Activated CD4-positive, alpha-beta memory T cell treated with anti-CD3 and anti-CD28 coated beads, Interleukin-2, amount 10 ng/mL, durations not matched to agents 7 days and 5 days (primary cell): ENCODE data around the gene RBM19. TPM values are rescaled to one million over a fixed set of nuclear protein-coding genes. Genes with fewer than 3 reads are reported as not detected.

Experiments used
- CTCF ChIA-PET: fragments of 350-600 bp; sonication (Branson Sonifier 250); formaldehyde crosslinking; loops from one replicate; lab custom pipeline; 2021; ENCODE audit warnings: antibody characterized with exemption, inconsistent platforms; lab: Charles Lee
- POLR2A ChIA-PET: fragments of 350-600 bp; sonication (Branson Sonifier 250); formaldehyde crosslinking; loops from one replicate; lab custom pipeline; 2021; ENCODE audit warnings: antibody characterized with exemption; lab: Charles Lee
- DNase-seq: peaks from one replicate; pipeline ENCODE4 v3.0.0-alpha.2; 2020
- H3K27ac Mint-ChIP-seq: one replicate; pipeline ENCODE4 v1.8.0; 2021; ENCODE audit warnings: mild to moderate bottlenecking, mixed read lengths
- H3K27me3 Mint-ChIP-seq: one replicate; pipeline ENCODE4 v1.8.0; 2021; ENCODE audit warnings: mixed read lengths
- H3K36me3 Mint-ChIP-seq: one replicate; pipeline ENCODE4 v1.8.0; 2021; ENCODE audit warnings: low read depth, mixed read lengths
- H3K4me1 Mint-ChIP-seq: one replicate; pipeline ENCODE4 v1.8.0; 2021; ENCODE audit warnings: mixed read lengths
- H3K4me3 Mint-ChIP-seq: one replicate; pipeline ENCODE4 v1.8.0; 2021; ENCODE audit warnings: mild to moderate bottlenecking, mixed read lengths
- H3K9me3 Mint-ChIP-seq: one replicate; pipeline ENCODE4 v1.8.0; 2021; ENCODE audit warnings: mixed read lengths
- total RNA-seq, 2 experiments: library from RNA; stranded (reverse); gene quantifications; one replicate each; pipeline ENCODE4 v1.2.3, GENCODE V29; 2021

RBM19 gene
- total RNA-seq, 2 experiments from 2014 or later, result 31.5 to 32.4 TPM

- CTCF ChIA-PET, result interaction anchor here (0.6 kb wide), 1 partner anchor 527 kb away, joined by 3 read pairs; no protein-coding TSS in a partner anchor
- POLR2A ChIA-PET, result no interaction called here
- Mint-ChIP-seq H3K4me3 (no peak overlapping the region), H3K27ac (no peak overlapping the region), H3K4me1 (no peaks in the 10 kb centered on the region), H3K9me3 (no peaks in the 10 kb centered on the region), H3K27me3 (peaks cover 2% of the 10 kb centered on the region), H3K36me3 (no peaks in the 10 kb centered on the region)
- no peak for DNase-seq
These were observed 17.1 kb upstream of the RBM19 start for GRCh38 chr12:113983265-113983664.

DNA sequence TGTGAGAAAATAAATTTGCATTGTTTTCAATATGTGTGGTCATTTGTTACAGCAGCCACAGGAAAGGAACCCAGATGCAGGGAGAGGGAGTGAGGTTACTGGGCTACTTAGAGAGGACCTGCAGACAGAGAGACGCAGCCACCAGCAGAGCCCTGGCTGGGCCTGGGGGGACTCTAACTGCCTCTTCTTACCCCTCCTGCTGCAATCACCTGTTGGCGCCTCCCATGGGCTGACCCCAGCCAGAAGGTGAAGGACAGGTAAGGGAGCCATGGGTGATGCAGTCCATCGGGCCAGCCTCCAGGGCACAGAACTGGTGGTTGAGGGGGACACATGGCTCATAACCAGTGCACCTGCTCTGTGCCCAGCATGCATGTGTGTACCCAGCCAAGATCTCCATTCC, 15.8 kb upstream of the RBM19 start:
- Mint-ChIP-seq H3K27ac (no peak overlapping the region), H3K27me3 (no peaks in the 10 kb centered on the region), H3K4me3 (no peak overlapping the region), H3K36me3 (no peaks in the 10 kb centered on the region), H3K4me1 (no peaks in the 10 kb centered on the region), H3K9me3 (no peaks in the 10 kb centered on the region)
- ChIA-PET POLR2A (no interaction called here), CTCF (interaction anchor here (2.2 to 3.0 kb wide), 3 partner anchors 20 to 1936 kb away, joined by 6 to 64 read pairs (median 11); no protein-coding TSS in a partner anchor)
- DNase-seq, result no peak

- H3K36me3 Mint-ChIP-seq, result no peaks in the 10 kb centered on the region
- no peak overlapping the region for H3K4me3 Mint-ChIP-seq
- H3K4me1 Mint-ChIP-seq, result no peaks in the 10 kb centered on the region
- DNase-seq, result peak; percentile 37
- CTCF ChIA-PET, result interaction anchor here (0.6 to 3.0 kb wide), 19 partner anchors 9 to 1939 kb away, joined by 3 to 64 read pairs (median 4); partner anchors contain the start of gene RBM19
- POLR2A ChIA-PET, result interaction anchor here (1.7 kb wide), 1 partner anchor 15 kb away, joined by 4 read pairs; the partner anchor contains the start of gene RBM19
- H3K27ac Mint-ChIP-seq, result no peak overlapping the region
- H3K27me3 Mint-ChIP-seq, result no peaks in the 10 kb centered on the region
- H3K9me3 Mint-ChIP-seq, result no peaks in the 10 kb centered on the region
These were observed 14.6 kb upstream of the RBM19 start for GRCh38 chr12:113980537-113981337.

- DNase-seq, result no peak
- H3K36me3 Mint-ChIP-seq, result no peaks in the 10 kb centered on the region
- no peak overlapping the region for H3K4me3 Mint-ChIP-seq
- H3K4me1 Mint-ChIP-seq, result no peaks in the 10 kb centered on the region
- ChIA-PET POLR2A (interaction anchor here (1.7 kb wide), 1 partner anchor 14 kb away, joined by 4 read pairs; the partner anchor contains the start of gene RBM19), CTCF (interaction anchor here (0.7 to 3.0 kb wide), 17 partner anchors 10 to 1940 kb away, joined by 3 to 64 read pairs (median 4); partner anchors contain the start of gene RBM19)
- H3K27me3 Mint-ChIP-seq, result peaks cover 3% of the 10 kb centered on the region
- no peak overlapping the region for H3K27ac Mint-ChIP-seq
- no peaks in the 10 kb centered on the region for H3K9me3 Mint-ChIP-seq
These were observed 13.9 kb upstream of the RBM19 start for GRCh38 chr12:113980054-113980453.

- no peak overlapping the region for H3K27ac Mint-ChIP-seq
- ChIA-PET CTCF (no interaction called here), POLR2A (no interaction called here)
- no peaks in the 10 kb centered on the region for H3K9me3 Mint-ChIP-seq
- peaks cover 17% of the 10 kb centered on the region for H3K27me3 Mint-ChIP-seq
- H3K4me3 Mint-ChIP-seq, result no peak overlapping the region
- DNase-seq, result no peak
- H3K36me3 Mint-ChIP-seq, result no peaks in the 10 kb centered on the region
- peaks cover 1% of the 10 kb centered on the region for H3K4me1 Mint-ChIP-seq
These were observed 12.0 kb upstream of the RBM19 start for GRCh38 chr12:113978080-113978479.

GRCh38 chr12:113974006-113974405, 7.9 kb upstream of the RBM19 start:
- DNase-seq, result no peak
- Mint-ChIP-seq H3K4me3 (no peak overlapping the region), H3K36me3 (no peaks in the 10 kb centered on the region), H3K9me3 (no peaks in the 10 kb centered on the region), H3K4me1 (peaks cover 1% of the 10 kb centered on the region), H3K27me3 (peaks cover 23% of the 10 kb centered on the region), H3K27ac (no peak overlapping the region)
- POLR2A ChIA-PET, result no interaction called here
- CTCF ChIA-PET, result no interaction called here

DNA sequence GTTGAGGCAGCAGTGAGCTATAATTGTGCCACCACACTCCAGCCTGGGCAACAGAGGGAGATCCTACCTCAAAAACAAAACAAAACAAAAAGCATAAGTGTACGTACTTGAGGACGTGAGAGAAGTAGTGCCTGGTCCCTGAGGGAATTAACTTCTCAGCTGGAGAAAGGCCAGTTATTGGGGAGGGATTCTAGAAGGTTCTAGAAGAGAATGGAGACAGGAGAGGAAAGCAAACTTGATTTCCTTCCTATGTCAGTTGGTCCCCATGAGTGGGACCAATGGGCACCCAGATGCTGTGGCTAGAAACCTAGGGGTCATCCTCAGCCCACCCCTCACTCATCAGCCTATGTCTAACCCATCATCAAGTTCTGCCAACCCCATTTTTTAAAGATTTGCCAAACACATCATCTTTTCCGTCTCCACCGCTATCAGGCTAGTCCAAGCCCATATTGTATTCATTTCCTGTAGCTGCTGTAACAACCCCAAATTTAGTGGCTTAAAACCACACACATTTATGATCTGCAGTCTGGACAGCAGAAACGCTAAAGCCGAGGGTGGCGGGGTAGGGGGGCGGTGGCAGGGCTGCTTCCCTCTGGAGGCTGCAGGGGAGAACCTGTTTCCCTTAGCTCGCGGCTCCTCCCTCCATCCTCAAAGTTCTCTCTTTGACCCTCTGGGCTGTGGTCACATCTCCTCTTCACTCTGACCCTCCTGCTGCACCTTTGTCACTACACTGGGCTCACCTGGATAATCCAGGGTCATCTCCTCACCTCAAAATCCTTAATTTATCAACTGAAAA, 7.2 kb upstream of the RBM19 start:
- CTCF ChIA-PET, result no interaction called here
- POLR2A ChIA-PET, result no interaction called here
- H3K4me1 Mint-ChIP-seq, result peaks cover 1% of the 10 kb centered on the region
- no peaks in the 10 kb centered on the region for H3K9me3 Mint-ChIP-seq
- no peaks in the 10 kb centered on the region for H3K36me3 Mint-ChIP-seq
- no peak overlapping the region for H3K27ac Mint-ChIP-seq
- H3K27me3 Mint-ChIP-seq, result peaks cover 25% of the 10 kb centered on the region
- no peak overlapping the region for H3K4me3 Mint-ChIP-seq
- no peak for DNase-seq

GRCh38 chr12:113971392-113971791, 5.3 kb upstream of the RBM19 start:
- Mint-ChIP-seq H3K27me3 (peaks cover 27% of the 10 kb centered on the region), H3K9me3 (no peaks in the 10 kb centered on the region), H3K27ac (no peak overlapping the region), H3K4me1 (peaks cover 11% of the 10 kb centered on the region), H3K36me3 (no peaks in the 10 kb centered on the region), H3K4me3 (no peak overlapping the region)
- DNase-seq, result no peak
- POLR2A ChIA-PET, result no interaction called here
- CTCF ChIA-PET, result no interaction called here

- no peak for DNase-seq
- ChIA-PET CTCF (no interaction called here), POLR2A (no interaction called here)
- Mint-ChIP-seq H3K4me3 (no peak overlapping the region), H3K4me1 (peaks cover 20% of the 10 kb centered on the region), H3K27me3 (peaks cover 24% of the 10 kb centered on the region), H3K9me3 (no peaks in the 10 kb centered on the region), H3K27ac (no peak overlapping the region), H3K36me3 (peaks cover 3% of the 10 kb centered on the region)
These were observed 4.1 kb upstream of the RBM19 start for GRCh38 chr12:113970211-113970610.

- Mint-ChIP-seq H3K36me3 (peaks cover 9% of the 10 kb centered on the region), H3K4me3 (no peak overlapping the region), H3K27me3 (peaks cover 7% of the 10 kb centered on the region), H3K27ac (no peak overlapping the region), H3K9me3 (no peaks in the 10 kb centered on the region), H3K4me1 (peaks cover 46% of the 10 kb centered on the region)
- CTCF ChIA-PET, result interaction anchor here (0.6 to 3.2 kb wide), 5 partner anchors 12 to 1067 kb away, joined by 3 to 24 read pairs (median 4); no protein-coding TSS in a partner anchor
- POLR2A ChIA-PET, result interaction anchor here (1.0 kb wide), 1 partner anchor 9 kb away, joined by 4 read pairs; no protein-coding TSS in a partner anchor
- no peak for DNase-seq
These were observed 1.2 kb upstream of the RBM19 start for GRCh38 chr12:113967368-113967767.

DNA sequence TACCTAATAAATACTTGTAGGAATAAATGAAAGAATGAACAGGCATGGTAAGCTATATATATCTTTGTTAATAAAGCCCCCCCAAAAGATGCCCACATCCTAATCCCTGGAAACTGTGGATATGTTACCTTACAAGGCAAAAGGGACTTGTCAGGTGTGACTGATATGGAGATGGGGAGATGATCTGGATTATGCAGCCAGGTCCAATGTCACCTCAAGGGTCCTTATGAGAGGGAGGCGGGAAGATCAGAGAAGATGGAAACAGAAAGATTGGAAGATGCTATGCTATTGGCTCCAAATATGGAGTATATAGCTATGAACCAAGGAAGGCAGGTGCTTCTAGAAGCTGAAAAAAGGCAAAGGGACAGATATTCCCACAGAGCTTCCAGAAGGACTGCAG, 3.4 kb downstream of the RBM19 start:
- ChIA-PET POLR2A (interaction anchor here (0.8 kb wide), 1 partner anchor 22 kb away, joined by 3 read pairs; no protein-coding TSS in a partner anchor), CTCF (interaction anchor here (1.3 kb wide), 1 partner anchor 18 kb away, joined by 6 read pairs; no protein-coding TSS in a partner anchor)
- Mint-ChIP-seq H3K9me3 (no peaks in the 10 kb centered on the region), H3K27ac (peak overlapping the region; percentile 96), H3K36me3 (peaks cover 36% of the 10 kb centered on the region), H3K4me1 (peaks cover 56% of the 10 kb centered on the region), H3K4me3 (peak overlapping the region; percentile 66), H3K27me3 (no peaks in the 10 kb centered on the region)
- DNase-seq, result no peak

- CTCF ChIA-PET, result interaction anchor here (1.3 kb wide), 1 partner anchor 19 kb away, joined by 6 read pairs; no protein-coding TSS in a partner anchor
- Mint-ChIP-seq H3K4me1 (peaks cover 54% of the 10 kb centered on the region), H3K27me3 (no peaks in the 10 kb centered on the region), H3K36me3 (peaks cover 36% of the 10 kb centered on the region), H3K27ac (peak overlapping the region; percentile 96), H3K9me3 (no peaks in the 10 kb centered on the region), H3K4me3 (peak overlapping the region; percentile 66)
- POLR2A ChIA-PET, result interaction anchor here (0.8 kb wide), 1 partner anchor 22 kb away, joined by 3 read pairs; no protein-coding TSS in a partner anchor
- DNase-seq, result peak; percentile 52
These were observed 4.0 kb downstream of the RBM19 start for GRCh38 chr12:113961921-113962710.
